ENCODE measurements around the gene SCYGR7.

Gene SCYGR7

GRCh38 chr2:227728035-227728434 is at the start of gene SCYGR7:
Gene SCYGR7 (plus strand): TSS chr2:227728335. CDS start chr2:227728335, 0 bp downstream.
- TF ChIP-seq CTCF (IDR thresholded peaks at IDR 0.05; ENCODE audit: extremely low read depth, missing control alignments) = no peak
- no peak for DNase-seq (ENCODE audit: low spot score)

GRCh38 chr2:227684258-227684657 is 43.9 kb upstream of the SCYGR7 start:
- TF ChIP-seq CTCF (IDR thresholded peaks at IDR 0.05; ENCODE audit: extremely low read depth, missing control alignments) = no peak
- no peak for DNase-seq (ENCODE audit: low spot score)

- DNase-seq (ENCODE audit: low spot score) = no peak
- no peak for TF ChIP-seq CTCF (IDR thresholded peaks at IDR 0.05; ENCODE audit: extremely low read depth, missing control alignments)
Measured at GRCh38 chr2:227687189-227687588, 40.9 kb upstream of the SCYGR7 start.

- no peak for TF ChIP-seq CTCF (IDR thresholded peaks at IDR 0.05; ENCODE audit: extremely low read depth, missing control alignments)
- DNase-seq (ENCODE audit: low spot score) = no peak
Measured at GRCh38 chr2:227696990-227697679, 31.0 kb upstream of the SCYGR7 start.

- TF ChIP-seq CTCF (IDR thresholded peaks at IDR 0.05; ENCODE audit: extremely low read depth, missing control alignments) = no peak
- no peak for DNase-seq (ENCODE audit: low spot score)
Measured at GRCh38 chr2:227701556-227701955, 26.6 kb upstream of the SCYGR7 start.

GRCh38 chr2:227703280-227703732 is 24.8 kb upstream of the SCYGR7 start:
- DNase-seq (ENCODE audit: low spot score) = no peak
- TF ChIP-seq CTCF (IDR thresholded peaks at IDR 0.05; ENCODE audit: extremely low read depth, missing control alignments) = no peak

GRCh38 chr2:227703961-227704360 is 24.2 kb upstream of the SCYGR7 start:
- no peak for TF ChIP-seq CTCF (IDR thresholded peaks at IDR 0.05; ENCODE audit: extremely low read depth, missing control alignments)
- DNase-seq (ENCODE audit: low spot score) = no peak

All from GM20000 (cell line).